Endothelial cell (in vitro differentiated cells): Measurements from ENCODE around the gene METTL16. TPM values are rescaled to one million over a fixed set of nuclear protein-coding genes. Genes with fewer than 3 reads are reported as not detected.

Experiments
- DNase-seq: peaks from one replicate; pipeline ENCODE4 v3.0.0; 2021; ENCODE audit warnings: low spot score
- H3K27ac Mint-ChIP-seq: one replicate; pipeline ENCODE4 v1.8.0; 2021; ENCODE audit warnings: mixed read lengths, inconsistent platforms; ENCODE audit not compliant: unreplicated experiment
- H3K27me3 Mint-ChIP-seq: one replicate; pipeline ENCODE4 v1.8.0; 2021; ENCODE audit warnings: mild to moderate bottlenecking, moderate library complexity, mixed read lengths, inconsistent platforms; ENCODE audit not compliant: unreplicated experiment
- H3K36me3 Mint-ChIP-seq: one replicate; pipeline ENCODE4 v1.8.0; 2021; ENCODE audit warnings: mild to moderate bottlenecking, low read depth, mixed read lengths, inconsistent platforms; ENCODE audit not compliant: unreplicated experiment
- H3K4me1 Mint-ChIP-seq: one replicate; pipeline ENCODE4 v1.8.0; 2021; ENCODE audit warnings: mild to moderate bottlenecking, mixed read lengths, inconsistent platforms; ENCODE audit not compliant: unreplicated experiment
- H3K4me3 Mint-ChIP-seq: one replicate; pipeline ENCODE4 v1.8.0; 2021; ENCODE audit warnings: mild to moderate bottlenecking, mixed read lengths, inconsistent platforms; ENCODE audit not compliant: unreplicated experiment
- H3K9me3 Mint-ChIP-seq: one replicate; pipeline ENCODE4 v1.8.0; 2021; ENCODE audit warnings: mixed read lengths, inconsistent platforms; ENCODE audit not compliant: unreplicated experiment
- CTCF ChIP-seq: fragments of 200-600 bp; sonication (generic); IDR thresholded peaks from one replicate; pipeline ENCODE4 v1.5.0; 2021; ENCODE audit warnings: antibody characterized with exemption; ENCODE audit not compliant: unreplicated experiment
- total RNA-seq: library from RNA; stranded (reverse); fragmentation: NEBNext Ultra II Directional; extraction: Animal tissue kit (Norgen Biotek cat#: 25700); gene quantifications from one replicate; pipeline ENCODE4 v1.2.1, GENCODE V29; 2021; ENCODE audit not compliant: unreplicated experiment

METTL16 gene
- total RNA-seq, 1 donor from 2014 or later = 24.9 TPM

GRCh38 chr17:2390199-2390836 lies 121.4 kb downstream of the METTL16 start:
- Mint-ChIP-seq H3K36me3 (peaks cover 27% of the 10 kb centered on the region), H3K27ac (peak overlapping the region; percentile 67), H3K4me3 (no peak overlapping the region), H3K9me3 (no peaks in the 10 kb centered on the region), H3K4me1 (peaks cover 19% of the 10 kb centered on the region), H3K27me3 (peaks cover 30% of the 10 kb centered on the region)
- TF ChIP-seq CTCF = no peak
- DNase-seq = no peak

- H3K36me3 Mint-ChIP-seq = peaks cover 27% of the 10 kb centered on the region
- DNase-seq = no peak
- H3K4me1 Mint-ChIP-seq = peaks cover 22% of the 10 kb centered on the region
- H3K4me3 Mint-ChIP-seq = peak overlapping the region; percentile 77
- H3K27me3 Mint-ChIP-seq = peaks cover 25% of the 10 kb centered on the region
- no peaks in the 10 kb centered on the region for H3K9me3 Mint-ChIP-seq
- H3K27ac Mint-ChIP-seq = no peak overlapping the region
- no peak for TF ChIP-seq CTCF
These were observed 123.0 kb downstream of the METTL16 start for GRCh38 chr17:2388683-2389055.

GRCh38 chr17:2388020-2388682 lies 123.5 kb downstream of the METTL16 start:
- Mint-ChIP-seq H3K4me3 (peak overlapping the region; percentile 77), H3K4me1 (peaks cover 22% of the 10 kb centered on the region), H3K27ac (peak overlapping the region; percentile 20), H3K9me3 (no peaks in the 10 kb centered on the region), H3K36me3 (peaks cover 27% of the 10 kb centered on the region), H3K27me3 (peaks cover 25% of the 10 kb centered on the region)
- DNase-seq = no peak
- TF ChIP-seq CTCF = no peak

- no peak overlapping the region for H3K4me3 Mint-ChIP-seq
- peaks cover 24% of the 10 kb centered on the region for H3K27me3 Mint-ChIP-seq
- H3K4me1 Mint-ChIP-seq = peaks cover 21% of the 10 kb centered on the region
- no peak for DNase-seq
- no peak overlapping the region for H3K27ac Mint-ChIP-seq
- no peak for TF ChIP-seq CTCF
- peaks cover 26% of the 10 kb centered on the region for H3K36me3 Mint-ChIP-seq
- no peaks in the 10 kb centered on the region for H3K9me3 Mint-ChIP-seq
These were observed 124.3 kb downstream of the METTL16 start for GRCh38 chr17:2387086-2388019.
